ENCODE results near the gene AKR1E2.

AKR1E2 gene

DNA sequence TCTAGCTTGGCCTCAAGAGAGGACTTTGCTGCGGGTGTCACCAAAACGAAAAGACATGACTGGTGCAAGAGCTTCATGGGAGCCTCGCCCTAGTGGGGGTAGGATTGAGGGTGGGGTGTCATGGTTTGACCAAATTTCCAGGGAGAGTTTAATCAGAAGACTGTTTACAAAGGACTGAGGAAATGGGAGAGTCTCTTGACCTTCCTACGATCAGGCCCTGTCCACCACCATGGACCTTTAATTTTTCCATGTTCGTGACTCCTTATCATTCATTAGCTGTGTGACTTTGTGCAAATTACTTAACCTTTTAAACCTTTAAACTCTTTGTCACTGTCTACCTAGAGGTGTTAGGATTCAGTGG, 23.0 kb downstream of the AKR1E2 start:
- no peak for DNase-seq
- H4K12ac ChIP-seq (ENCODE audit: low read depth, low read length) = no peak overlapping the region
- H2BK120ac ChIP-seq (ENCODE audit: insufficient read depth, low read length, poor library complexity) = no peak overlapping the region
- no peak overlapping the region for H3K9ac ChIP-seq (ENCODE audit: low read length)
- no peak overlapping the region for H3K23ac ChIP-seq (ENCODE audit: low read length)
- peaks cover 0 to 2% of the 10 kb centered on the region in 2 experiments for H3K4me1 ChIP-seq (ENCODE audit: control insufficient read depth in 1 of 2, insufficient read depth in 2 of 2, low read length in 2 of 2)
- no peaks in the 10 kb centered on the region for H3K36me3 ChIP-seq (ENCODE audit: control insufficient read depth in 1 of 2, insufficient read depth in 2 of 2, low read length in 2 of 2)
- H3K27ac ChIP-seq (ENCODE audit: low read depth, low read length) = no peak overlapping the region
- H3K79me2 ChIP-seq (ENCODE audit: control insufficient read depth, insufficient read depth, low read length, poor library complexity) = no peaks in the 10 kb centered on the region
- no peak overlapping the region for H3K14ac ChIP-seq (ENCODE audit: low read length)
- no peak overlapping the region for H3K4ac ChIP-seq (ENCODE audit: low read depth, low read length)
- peaks cover 2% of the 10 kb centered on the region for H3K9me3 ChIP-seq (ENCODE audit: insufficient read depth, low read depth, low read length)
- H3K18ac ChIP-seq (ENCODE audit: low read length) = no peak overlapping the region
- H2BK5ac ChIP-seq (ENCODE audit: low read depth, low read length, poor library complexity) = no peak overlapping the region
- H3K79me1 ChIP-seq (ENCODE audit: low read length) = no peaks in the 10 kb centered on the region
- no CpG with 5 or more reads among the region's 5 CpGs for WGBS (ENCODE audit: extremely low coverage, insufficient coverage, insufficient read length)
- H2AK5ac ChIP-seq (ENCODE audit: low read length) = no peak overlapping the region
- H4K8ac ChIP-seq (ENCODE audit: low read depth, low read length) = no peak overlapping the region
- H2BK12ac ChIP-seq (ENCODE audit: low read length) = no peak overlapping the region
- H4K91ac ChIP-seq (ENCODE audit: low read depth, low read length) = no peak overlapping the region
- H3K4me2 ChIP-seq (ENCODE audit: low read length) = no peak overlapping the region
- H3K4me3 ChIP-seq (ENCODE audit: low read depth, low read length) = no peak overlapping the region
- H2AFZ ChIP-seq (ENCODE audit: insufficient read depth, low read length, poor library complexity) = no peak overlapping the region
- no peaks in the 10 kb centered on the region for H3K27me3 ChIP-seq (ENCODE audit: insufficient read depth, low read length)

DNA sequence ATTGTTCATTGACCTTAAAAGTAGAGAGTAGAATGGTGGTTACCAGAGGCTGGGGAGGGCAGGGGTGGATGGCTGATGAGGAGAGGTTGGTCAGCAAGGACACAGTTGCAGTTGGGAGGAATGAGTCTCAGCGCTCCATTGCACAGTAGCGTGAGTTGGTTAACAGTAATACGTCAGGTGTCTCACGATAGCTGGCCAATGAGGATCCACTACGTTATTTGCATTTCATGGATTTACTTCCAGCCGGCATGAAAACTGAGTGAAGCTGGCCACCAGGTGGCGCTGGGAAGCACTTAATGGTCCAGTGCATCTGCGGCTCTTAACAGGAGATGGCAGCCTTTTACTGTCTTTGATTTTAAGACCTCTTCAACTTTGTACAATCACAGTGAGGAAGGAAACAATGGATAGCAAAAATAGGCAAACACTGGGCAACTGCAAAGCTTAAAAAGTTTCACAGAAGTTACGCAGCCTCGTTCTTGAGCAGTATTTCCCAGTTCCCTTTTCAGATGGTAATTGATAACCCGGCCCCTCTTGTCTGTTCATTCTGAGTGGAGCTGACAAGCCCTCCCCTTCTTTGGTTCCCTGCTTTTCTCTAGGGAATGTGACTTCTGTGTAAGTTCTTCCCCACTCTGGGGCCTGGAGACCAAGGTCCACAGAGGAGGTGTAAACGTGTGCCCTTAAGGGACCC, 23.7 kb downstream of the AKR1E2 start:
- Histone ChIP-seq H3K79me2 (ENCODE audit: control insufficient read depth, insufficient read depth, low read length, poor library complexity) (no peaks in the 10 kb centered on the region), H3K79me1 (ENCODE audit: low read length) (no peaks in the 10 kb centered on the region), H3K9me3 (ENCODE audit: insufficient read depth, low read depth, low read length) (peaks cover 2% of the 10 kb centered on the region), H3K36me3 (ENCODE audit: control insufficient read depth in 1 of 2, insufficient read depth in 2 of 2, low read length in 2 of 2) (no peaks in the 10 kb centered on the region), H2BK5ac (ENCODE audit: low read depth, low read length, poor library complexity) (no peak overlapping the region), H2BK12ac (ENCODE audit: low read length) (no peak overlapping the region), H3K14ac (ENCODE audit: low read length) (no peak overlapping the region), H3K27me3 (ENCODE audit: insufficient read depth, low read length) (no peaks in the 10 kb centered on the region), H3K4me2 (ENCODE audit: low read length) (peak overlapping the region; percentile 13), H2BK120ac (ENCODE audit: insufficient read depth, low read length, poor library complexity) (no peak overlapping the region), H2AK5ac (ENCODE audit: low read length) (no peak overlapping the region), H3K27ac (ENCODE audit: low read depth, low read length) (no peak overlapping the region), H3K18ac (ENCODE audit: low read length) (no peak overlapping the region), H3K23ac (ENCODE audit: low read length) (no peak overlapping the region), H4K8ac (ENCODE audit: low read depth, low read length) (no peak overlapping the region), H2AFZ (ENCODE audit: insufficient read depth, low read length, poor library complexity) (no peak overlapping the region), H4K91ac (ENCODE audit: low read depth, low read length) (peak overlapping the region; percentile 22), H3K4me1 (ENCODE audit: control insufficient read depth in 1 of 2, insufficient read depth in 2 of 2, low read length in 2 of 2) (peaks cover 0 to 2% of the 10 kb centered on the region in 2 experiments), H3K4ac (ENCODE audit: low read depth, low read length) (no peak overlapping the region), H4K12ac (ENCODE audit: low read depth, low read length) (no peak overlapping the region), H3K9ac (ENCODE audit: low read length) (no peak overlapping the region), H3K4me3 (ENCODE audit: low read depth, low read length) (no peak overlapping the region)
- DNase-seq = peak; percentile 91 to 97
- no CpG with 5 or more reads among the region's 12 CpGs for WGBS (ENCODE audit: extremely low coverage, insufficient coverage, insufficient read length)

DNA sequence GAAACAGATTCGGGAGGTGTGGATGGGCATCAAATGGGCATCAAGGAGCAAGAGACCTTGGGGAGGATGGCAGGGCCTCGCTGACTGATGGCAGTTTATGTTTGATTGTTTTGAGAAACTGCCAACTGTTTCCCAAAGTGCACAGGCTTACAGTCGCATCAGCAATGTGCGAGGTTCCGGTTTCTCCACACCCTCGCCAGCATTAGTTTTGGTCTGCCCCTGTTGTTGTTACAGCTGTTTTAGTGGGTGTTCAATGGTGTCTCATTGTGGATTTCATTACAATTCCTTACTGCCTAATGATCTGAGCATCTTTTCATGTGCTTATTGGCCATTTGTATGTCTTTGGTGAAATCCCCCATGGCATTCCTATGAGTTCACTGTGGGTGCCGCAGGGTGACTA, 24.4 kb downstream of the AKR1E2 start:
- peaks cover 2% of the 10 kb centered on the region for H3K9me3 ChIP-seq (ENCODE audit: insufficient read depth, low read depth, low read length)
- no peak overlapping the region for H3K23ac ChIP-seq (ENCODE audit: low read length)
- no peak overlapping the region for H3K9ac ChIP-seq (ENCODE audit: low read length)
- no peak overlapping the region for H2BK120ac ChIP-seq (ENCODE audit: insufficient read depth, low read length, poor library complexity)
- no peak overlapping the region for H3K4me3 ChIP-seq (ENCODE audit: low read depth, low read length)
- DNase-seq = no peak
- no peak overlapping the region for H4K12ac ChIP-seq (ENCODE audit: low read depth, low read length)
- no CpG with 5 or more reads among the region's 7 CpGs for whole genome bisulfite sequencing (ENCODE audit: extremely low coverage, insufficient coverage, insufficient read length)
- peak overlapping the region; percentile 45 for H2BK12ac ChIP-seq (ENCODE audit: low read length)
- no peak overlapping the region for H3K4ac ChIP-seq (ENCODE audit: low read depth, low read length)
- H3K18ac ChIP-seq (ENCODE audit: low read length) = no peak overlapping the region
- H3K4me1 ChIP-seq (ENCODE audit: control insufficient read depth in 1 of 2, insufficient read depth in 2 of 2, low read length in 2 of 2) = peaks cover 0 to 2% of the 10 kb centered on the region in 2 experiments
- H3K14ac ChIP-seq (ENCODE audit: low read length) = no peak overlapping the region
- no peaks in the 10 kb centered on the region for H3K79me1 ChIP-seq (ENCODE audit: low read length)
- H3K79me2 ChIP-seq (ENCODE audit: control insufficient read depth, insufficient read depth, low read length, poor library complexity) = no peaks in the 10 kb centered on the region
- H4K91ac ChIP-seq (ENCODE audit: low read depth, low read length) = peak overlapping the region; percentile 22
- H2AK5ac ChIP-seq (ENCODE audit: low read length) = no peak overlapping the region
- no peak overlapping the region for H2AFZ ChIP-seq (ENCODE audit: insufficient read depth, low read length, poor library complexity)
- H3K4me2 ChIP-seq (ENCODE audit: low read length) = no peak overlapping the region
- H4K8ac ChIP-seq (ENCODE audit: low read depth, low read length) = no peak overlapping the region
- H3K27ac ChIP-seq (ENCODE audit: low read depth, low read length) = no peak overlapping the region
- H3K27me3 ChIP-seq (ENCODE audit: insufficient read depth, low read length) = no peaks in the 10 kb centered on the region
- H2BK5ac ChIP-seq (ENCODE audit: low read depth, low read length, poor library complexity) = no peak overlapping the region
- H3K36me3 ChIP-seq (ENCODE audit: control insufficient read depth in 1 of 2, insufficient read depth in 2 of 2, low read length in 2 of 2) = no peaks in the 10 kb centered on the region

DNA sequence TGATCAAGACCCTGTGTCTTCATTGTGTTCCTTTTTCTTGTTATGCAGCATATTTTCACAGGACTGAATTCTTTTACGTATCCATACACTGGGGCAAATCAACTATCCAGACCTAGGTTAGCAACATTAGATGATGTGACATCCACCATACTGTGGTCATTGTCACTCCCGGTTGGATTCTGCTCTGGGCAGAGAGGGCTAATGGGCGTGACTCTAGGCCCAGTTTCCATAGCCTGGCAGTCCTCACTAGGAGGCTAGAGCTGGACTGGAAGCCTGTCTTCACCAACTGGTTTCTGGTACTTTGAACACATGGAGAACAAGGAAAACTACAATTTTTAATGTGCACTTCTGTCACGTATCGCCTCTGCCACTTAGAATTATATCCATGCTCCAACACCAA, 25.2 kb downstream of the AKR1E2 start:
- H3K23ac ChIP-seq (ENCODE audit: low read length) = no peak overlapping the region
- H3K4ac ChIP-seq (ENCODE audit: low read depth, low read length) = no peak overlapping the region
- H2AK5ac ChIP-seq (ENCODE audit: low read length) = no peak overlapping the region
- no peaks in the 10 kb centered on the region for H3K79me1 ChIP-seq (ENCODE audit: low read length)
- no peaks in the 10 kb centered on the region for H3K79me2 ChIP-seq (ENCODE audit: control insufficient read depth, insufficient read depth, low read length, poor library complexity)
- no peaks in the 10 kb centered on the region for H3K36me3 ChIP-seq (ENCODE audit: control insufficient read depth in 1 of 2, insufficient read depth in 2 of 2, low read length in 2 of 2)
- H2AFZ ChIP-seq (ENCODE audit: insufficient read depth, low read length, poor library complexity) = no peak overlapping the region
- H3K4me3 ChIP-seq (ENCODE audit: low read depth, low read length) = no peak overlapping the region
- H3K18ac ChIP-seq (ENCODE audit: low read length) = no peak overlapping the region
- no peak overlapping the region for H4K91ac ChIP-seq (ENCODE audit: low read depth, low read length)
- H3K27me3 ChIP-seq (ENCODE audit: insufficient read depth, low read length) = no peaks in the 10 kb centered on the region
- H2BK120ac ChIP-seq (ENCODE audit: insufficient read depth, low read length, poor library complexity) = no peak overlapping the region
- DNase-seq = no peak
- WGBS (ENCODE audit: extremely low coverage, insufficient coverage, insufficient read length) = no CpG with 5 or more reads among the region's 5 CpGs
- H3K9me3 ChIP-seq (ENCODE audit: insufficient read depth, low read depth, low read length) = no peaks in the 10 kb centered on the region
- no peak overlapping the region for H4K8ac ChIP-seq (ENCODE audit: low read depth, low read length)
- H3K14ac ChIP-seq (ENCODE audit: low read length) = peak overlapping the region; percentile 36
- H2BK12ac ChIP-seq (ENCODE audit: low read length) = no peak overlapping the region
- H3K27ac ChIP-seq (ENCODE audit: low read depth, low read length) = no peak overlapping the region
- H3K4me1 ChIP-seq (ENCODE audit: control insufficient read depth in 1 of 2, insufficient read depth in 2 of 2, low read length in 2 of 2) = peaks cover 0 to 2% of the 10 kb centered on the region in 2 experiments
- no peak overlapping the region for H2BK5ac ChIP-seq (ENCODE audit: low read depth, low read length, poor library complexity)
- H3K9ac ChIP-seq (ENCODE audit: low read length) = no peak overlapping the region
- no peak overlapping the region for H3K4me2 ChIP-seq (ENCODE audit: low read length)
- H4K12ac ChIP-seq (ENCODE audit: low read depth, low read length) = no peak overlapping the region

Data from trophoblast cell (in vitro differentiated cells and primary cell).